HG03575 (cell line): ENCODE results near the gene EIF3J.
"Not testable (repeated sequence)": the region's sequence is repeated elsewhere in the genome, so short reads cannot be mapped to it uniquely, and the experiment has no call there.

ENCODE experiments used
- ATAC-seq: cut with Tn5 transposase; IDR thresholded peaks from one replicate; pipeline ENCODE4 v1.9.1; 2021; ENCODE audit not compliant: unreplicated experiment, insufficient number of reproducible peaks, low FRiP score; ENCODE audit errors: extremely low read depth

Gene EIF3J

GRCh38 chr15:44536962-44537734 lies at the start of gene EIF3J:
EIF3J (plus strand) TSS chr15:44537147; CDS start chr15:44537195, 48 bp downstream.
- ATAC-seq = peak; percentile 52

GRCh38 chr15:44489464-44489863 lies 47.5 kb upstream of the EIF3J start:
- no peak for ATAC-seq

GRCh38 chr15:44490622-44491021 lies 46.3 kb upstream of the EIF3J start:
- ATAC-seq = no peak

- ATAC-seq = no peak
Measured at GRCh38 chr15:44492040-44492439, 44.9 kb upstream of the EIF3J start.

GRCh38 chr15:44492672-44493071 lies 44.3 kb upstream of the EIF3J start:
- no peak for ATAC-seq

- no peak for ATAC-seq
Measured at GRCh38 chr15:44495562-44495961, 41.4 kb upstream of the EIF3J start.

GRCh38 chr15:44500555-44500954 lies 36.4 kb upstream of the EIF3J start:
- ATAC-seq = no peak

- ATAC-seq = no peak
Measured at GRCh38 chr15:44501768-44502366, 35.1 kb upstream of the EIF3J start.

- ATAC-seq = no peak
Measured at GRCh38 chr15:44516436-44516835, 20.5 kb upstream of the EIF3J start.

GRCh38 chr15:44519537-44519936 lies 17.4 kb upstream of the EIF3J start:
- ATAC-seq = no peak

- ATAC-seq = no peak
Measured at GRCh38 chr15:44525018-44525417, 11.9 kb upstream of the EIF3J start.

GRCh38 chr15:44527241-44527640 lies 9.7 kb upstream of the EIF3J start:
- ATAC-seq = no peak

GRCh38 chr15:44529864-44530604 lies 6.9 kb upstream of the EIF3J start:
- no peak for ATAC-seq

GRCh38 chr15:44530653-44531052 lies 6.3 kb upstream of the EIF3J start:
- ATAC-seq = no peak

- ATAC-seq = not testable (repeated sequence)
Measured at GRCh38 chr15:44532275-44532674, 4.7 kb upstream of the EIF3J start.

GRCh38 chr15:44532689-44533088 lies 4.3 kb upstream of the EIF3J start:
- ATAC-seq = no peak

- no peak for ATAC-seq
Measured at GRCh38 chr15:44535092-44535491, 1.9 kb upstream of the EIF3J start.

- no peak for ATAC-seq
Measured at GRCh38 chr15:44535523-44536301, 1.2 kb upstream of the EIF3J start.

GRCh38 chr15:44536302-44536961 lies 515 bp upstream of the EIF3J start:
- ATAC-seq = peak; percentile 20
